HL-60 (cell line): ENCODE measurements around the gene CORO6.

ENCODE experiments used
- GABPA ChIP-seq: IDR thresholded peaks from 2 replicates; pipeline ENCODE4 v1.6.1; 2012; ENCODE audit warnings: low read depth
- POLR2AphosphoS5 ChIP-seq: IDR thresholded peaks from 2 replicates; pipeline ENCODE4 v1.6.1; 2012; ENCODE audit warnings: low read depth
- TF ChIP-seq, protein P1 (sequence below): IDR thresholded peaks from one replicate; pipeline ENCODE4 v1.5.1; 2011; ENCODE audit warnings: low read length, control low read depth, inconsistent platforms; ENCODE audit not compliant: insufficient read depth
- TF ChIP-seq, protein P2 (sequence below): IDR thresholded peaks from 2 replicates; pipeline ENCODE4 v1.6.1; 2012; ENCODE audit warnings: low read depth; ENCODE audit not compliant: insufficient replicate concordance

DNA sequence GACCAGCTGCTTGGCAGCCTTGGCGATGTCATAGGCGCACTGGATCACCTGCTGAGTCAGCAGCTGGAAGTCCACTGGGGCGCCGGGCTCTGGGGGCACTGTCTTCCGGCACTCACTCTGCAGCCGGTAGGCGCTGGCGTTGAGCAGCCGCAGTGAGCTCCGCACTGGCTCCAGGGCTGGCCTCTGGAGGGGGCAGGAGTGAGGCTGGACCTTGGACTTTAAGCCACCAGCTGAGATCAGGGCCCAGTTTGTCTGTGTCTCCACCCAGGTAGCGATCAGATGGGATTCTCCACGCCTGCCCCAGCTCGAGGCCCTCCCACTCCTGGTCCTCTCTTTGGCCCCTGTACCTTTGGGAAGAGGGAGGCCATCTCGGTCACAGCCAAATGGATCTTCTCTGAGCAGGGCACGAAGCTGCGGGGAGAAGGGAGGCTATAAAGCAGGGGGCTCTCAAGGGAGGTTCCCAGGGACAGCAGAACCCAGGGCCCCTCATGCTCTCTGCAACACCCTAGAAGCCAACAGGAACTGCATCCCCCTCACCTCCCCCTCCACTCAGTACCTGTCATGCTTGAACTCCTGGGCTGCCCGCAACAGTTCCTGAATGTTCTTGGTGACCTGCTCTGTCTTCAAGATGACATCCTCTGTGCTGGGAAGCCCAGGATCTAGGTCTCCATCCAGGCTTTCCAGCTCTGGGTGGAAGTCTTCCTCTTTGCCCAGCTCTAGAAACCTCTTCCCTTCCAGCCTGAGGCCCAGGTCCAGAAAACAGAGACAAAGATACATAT lies 47.8 kb downstream of the CORO6 start:
- TF ChIP-seq GABPA = no peak
- TF ChIP-seq, protein P1, sequence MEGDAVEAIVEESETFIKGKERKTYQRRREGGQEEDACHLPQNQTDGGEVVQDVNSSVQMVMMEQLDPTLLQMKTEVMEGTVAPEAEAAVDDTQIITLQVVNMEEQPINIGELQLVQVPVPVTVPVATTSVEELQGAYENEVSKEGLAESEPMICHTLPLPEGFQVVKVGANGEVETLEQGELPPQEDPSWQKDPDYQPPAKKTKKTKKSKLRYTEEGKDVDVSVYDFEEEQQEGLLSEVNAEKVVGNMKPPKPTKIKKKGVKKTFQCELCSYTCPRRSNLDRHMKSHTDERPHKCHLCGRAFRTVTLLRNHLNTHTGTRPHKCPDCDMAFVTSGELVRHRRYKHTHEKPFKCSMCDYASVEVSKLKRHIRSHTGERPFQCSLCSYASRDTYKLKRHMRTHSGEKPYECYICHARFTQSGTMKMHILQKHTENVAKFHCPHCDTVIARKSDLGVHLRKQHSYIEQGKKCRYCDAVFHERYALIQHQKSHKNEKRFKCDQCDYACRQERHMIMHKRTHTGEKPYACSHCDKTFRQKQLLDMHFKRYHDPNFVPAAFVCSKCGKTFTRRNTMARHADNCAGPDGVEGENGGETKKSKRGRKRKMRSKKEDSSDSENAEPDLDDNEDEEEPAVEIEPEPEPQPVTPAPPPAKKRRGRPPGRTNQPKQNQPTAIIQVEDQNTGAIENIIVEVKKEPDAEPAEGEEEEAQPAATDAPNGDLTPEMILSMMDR = no peak
- no peak for TF ChIP-seq POLR2AphosphoS5
- TF ChIP-seq, protein P2, sequence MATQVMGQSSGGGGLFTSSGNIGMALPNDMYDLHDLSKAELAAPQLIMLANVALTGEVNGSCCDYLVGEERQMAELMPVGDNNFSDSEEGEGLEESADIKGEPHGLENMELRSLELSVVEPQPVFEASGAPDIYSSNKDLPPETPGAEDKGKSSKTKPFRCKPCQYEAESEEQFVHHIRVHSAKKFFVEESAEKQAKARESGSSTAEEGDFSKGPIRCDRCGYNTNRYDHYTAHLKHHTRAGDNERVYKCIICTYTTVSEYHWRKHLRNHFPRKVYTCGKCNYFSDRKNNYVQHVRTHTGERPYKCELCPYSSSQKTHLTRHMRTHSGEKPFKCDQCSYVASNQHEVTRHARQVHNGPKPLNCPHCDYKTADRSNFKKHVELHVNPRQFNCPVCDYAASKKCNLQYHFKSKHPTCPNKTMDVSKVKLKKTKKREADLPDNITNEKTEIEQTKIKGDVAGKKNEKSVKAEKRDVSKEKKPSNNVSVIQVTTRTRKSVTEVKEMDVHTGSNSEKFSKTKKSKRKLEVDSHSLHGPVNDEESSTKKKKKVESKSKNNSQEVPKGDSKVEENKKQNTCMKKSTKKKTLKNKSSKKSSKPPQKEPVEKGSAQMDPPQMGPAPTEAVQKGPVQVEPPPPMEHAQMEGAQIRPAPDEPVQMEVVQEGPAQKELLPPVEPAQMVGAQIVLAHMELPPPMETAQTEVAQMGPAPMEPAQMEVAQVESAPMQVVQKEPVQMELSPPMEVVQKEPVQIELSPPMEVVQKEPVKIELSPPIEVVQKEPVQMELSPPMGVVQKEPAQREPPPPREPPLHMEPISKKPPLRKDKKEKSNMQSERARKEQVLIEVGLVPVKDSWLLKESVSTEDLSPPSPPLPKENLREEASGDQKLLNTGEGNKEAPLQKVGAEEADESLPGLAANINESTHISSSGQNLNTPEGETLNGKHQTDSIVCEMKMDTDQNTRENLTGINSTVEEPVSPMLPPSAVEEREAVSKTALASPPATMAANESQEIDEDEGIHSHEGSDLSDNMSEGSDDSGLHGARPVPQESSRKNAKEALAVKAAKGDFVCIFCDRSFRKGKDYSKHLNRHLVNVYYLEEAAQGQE = no peak
